Left forelimb (tissue), 1 donor: Measurements from ENCODE around the gene DTNB.
"Not testable (repeated sequence)": the region's sequence is repeated elsewhere in the genome, so short reads cannot be mapped to it uniquely, and the experiment has no call there.

Experiments
- DNase-seq: peaks from one replicate; pipeline ENCODE4 v3.0.0-alpha.2; 2018; ENCODE audit warnings: low spot score

DTNB gene

DNA sequence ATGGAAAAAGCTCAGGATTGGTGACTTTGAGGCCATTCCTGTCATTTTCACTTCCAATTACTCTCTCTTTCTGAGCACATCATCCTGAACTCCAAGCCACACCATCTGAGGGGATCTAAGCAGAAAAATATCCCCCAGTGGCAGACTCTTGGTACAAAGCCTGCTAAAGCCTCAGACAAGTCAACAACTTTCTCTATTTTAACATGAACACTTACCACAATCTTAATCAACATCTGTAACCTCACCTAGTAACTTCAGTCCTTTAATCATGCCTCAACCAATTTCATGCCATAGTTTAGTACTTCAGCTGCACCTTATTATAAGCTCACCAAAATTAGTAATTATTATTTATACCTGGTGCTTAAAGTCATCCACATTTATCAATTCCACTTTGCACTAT lies 128.9 kb downstream of the DTNB start:
- no peak for DNase-seq

DNA sequence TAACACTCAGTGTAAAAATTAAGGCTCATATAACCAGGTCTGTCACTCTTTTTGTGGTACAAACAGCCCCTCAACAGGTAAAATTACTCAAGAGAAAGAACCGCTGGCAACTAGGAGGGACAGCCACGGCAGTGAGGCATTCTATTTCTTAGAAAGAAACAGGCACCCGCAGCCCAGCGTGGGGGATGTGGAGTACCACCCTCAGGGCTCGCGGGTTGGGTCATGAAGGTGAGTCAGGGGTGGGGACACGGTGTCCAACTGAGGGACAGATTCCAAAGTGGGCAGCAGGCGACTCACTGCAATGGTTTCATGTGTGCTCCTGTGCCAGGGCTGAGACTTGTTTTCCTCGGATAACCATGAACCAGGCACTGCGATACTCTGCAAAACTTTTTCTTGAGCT lies 129.4 kb downstream of the DTNB start:
- no peak for DNase-seq

- DNase-seq = no peak
These were observed 132.0 kb downstream of the DTNB start for GRCh38 chr2:25541378-25541777.

- DNase-seq = no peak
These were observed 134.2 kb downstream of the DTNB start for GRCh38 chr2:25539136-25539535.

- no peak for DNase-seq
These were observed 135.9 kb downstream of the DTNB start for GRCh38 chr2:25537526-25537925.

DNA sequence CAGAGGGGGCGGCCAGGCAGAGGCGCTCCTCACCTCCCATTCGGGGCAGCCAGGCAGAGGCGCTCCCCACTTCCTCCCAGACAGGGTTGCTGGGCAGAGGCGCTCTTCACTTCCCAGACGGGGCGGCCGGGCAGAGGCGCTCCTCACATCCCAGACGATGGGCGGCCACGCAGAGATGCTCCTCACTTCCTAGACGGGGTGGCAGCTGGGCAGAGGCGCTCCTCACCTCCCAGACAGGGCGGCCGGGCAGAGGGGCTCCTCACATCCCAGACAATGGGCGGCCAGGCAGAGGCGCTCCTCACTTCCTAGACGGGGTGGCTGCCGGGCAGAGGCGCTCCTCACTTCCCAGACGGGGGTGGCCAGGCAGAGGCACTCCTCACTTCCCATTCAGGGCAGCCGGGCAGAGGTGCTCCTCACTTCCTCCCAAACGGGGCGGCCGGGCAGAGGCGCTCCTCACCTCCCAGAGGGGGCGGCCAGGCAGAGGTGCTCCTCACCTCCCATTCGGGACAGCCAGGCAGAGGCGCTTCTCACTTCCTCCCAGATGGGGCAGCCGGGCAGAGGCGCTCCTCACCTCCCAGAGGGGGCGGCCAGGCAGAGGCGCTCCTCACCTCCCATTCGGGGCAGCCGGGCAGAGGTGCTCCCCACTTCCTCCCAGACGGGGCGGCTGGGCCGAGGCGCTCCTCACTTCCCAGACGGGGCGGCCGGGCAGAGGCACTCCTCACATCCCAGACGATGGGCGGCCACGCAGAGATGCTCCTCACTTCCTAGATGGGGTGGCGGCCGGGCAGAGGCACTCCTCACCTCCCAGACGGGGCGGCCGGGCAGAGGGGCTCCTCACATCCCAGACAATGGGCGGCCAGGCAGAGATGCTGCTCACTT lies 137.7 kb downstream of the DTNB start:
- DNase-seq = not testable (repeated sequence)

GRCh38 chr2:25534937-25535336 lies 138.4 kb downstream of the DTNB start:
- DNase-seq = not testable (repeated sequence)

- no peak for DNase-seq
These were observed 138.9 kb downstream of the DTNB start for GRCh38 chr2:25534455-25534854.

DNA sequence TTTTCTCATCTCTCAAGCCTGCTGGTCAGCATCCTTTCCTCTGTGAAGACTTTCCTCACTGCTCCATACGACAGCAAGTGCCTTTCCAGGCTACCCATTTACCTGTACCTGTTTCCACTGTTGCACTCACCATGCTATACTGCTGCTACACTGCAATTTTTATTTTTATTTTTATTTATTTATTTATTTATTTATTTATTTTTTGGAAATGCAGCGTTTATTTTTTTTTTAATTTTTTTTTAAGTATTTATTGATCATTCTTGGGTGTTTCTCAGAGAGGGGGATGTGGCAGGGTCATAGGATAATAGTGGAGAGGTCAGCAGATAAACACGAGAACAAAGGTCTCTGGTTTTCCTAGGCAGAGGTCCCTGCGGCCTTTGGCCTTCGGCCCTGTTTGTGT lies 139.6 kb downstream of the DTNB start:
- DNase-seq = not testable (repeated sequence)

- DNase-seq = no peak
These were observed 140.9 kb downstream of the DTNB start for GRCh38 chr2:25532521-25532920.

DNA sequence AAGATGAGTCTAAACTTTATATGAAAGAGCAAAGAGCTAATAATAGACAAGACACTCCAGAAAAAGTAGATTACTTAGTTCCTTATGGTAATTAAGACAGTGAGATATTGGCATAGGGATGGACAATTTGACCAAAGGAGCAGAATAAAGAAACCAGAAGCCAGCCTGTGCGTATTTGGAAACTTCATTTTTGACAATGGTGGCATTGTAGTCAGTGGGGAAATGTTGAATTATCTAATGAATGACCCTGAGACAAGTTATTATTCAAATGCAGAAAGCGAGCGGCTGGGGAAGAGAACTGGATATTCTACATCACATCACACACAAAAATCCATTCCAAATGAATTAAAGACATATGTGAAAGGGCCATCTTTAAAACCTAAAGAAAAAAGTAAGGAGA lies 144.3 kb downstream of the DTNB start:
- DNase-seq = no peak

GRCh38 chr2:25528173-25528572 lies 145.2 kb downstream of the DTNB start:
- no peak for DNase-seq

GRCh38 chr2:25524507-25524906 lies 148.9 kb downstream of the DTNB start:
- no peak for DNase-seq

GRCh38 chr2:25523060-25523459 lies 150.3 kb downstream of the DTNB start:
- no peak for DNase-seq

GRCh38 chr2:25521665-25522387 lies 151.6 kb downstream of the DTNB start:
- DNase-seq = no peak

GRCh38 chr2:25521126-25521525 lies 152.3 kb downstream of the DTNB start:
- no peak for DNase-seq

- no peak for DNase-seq
These were observed 155.7 kb downstream of the DTNB start for GRCh38 chr2:25517701-25518100.

DNA sequence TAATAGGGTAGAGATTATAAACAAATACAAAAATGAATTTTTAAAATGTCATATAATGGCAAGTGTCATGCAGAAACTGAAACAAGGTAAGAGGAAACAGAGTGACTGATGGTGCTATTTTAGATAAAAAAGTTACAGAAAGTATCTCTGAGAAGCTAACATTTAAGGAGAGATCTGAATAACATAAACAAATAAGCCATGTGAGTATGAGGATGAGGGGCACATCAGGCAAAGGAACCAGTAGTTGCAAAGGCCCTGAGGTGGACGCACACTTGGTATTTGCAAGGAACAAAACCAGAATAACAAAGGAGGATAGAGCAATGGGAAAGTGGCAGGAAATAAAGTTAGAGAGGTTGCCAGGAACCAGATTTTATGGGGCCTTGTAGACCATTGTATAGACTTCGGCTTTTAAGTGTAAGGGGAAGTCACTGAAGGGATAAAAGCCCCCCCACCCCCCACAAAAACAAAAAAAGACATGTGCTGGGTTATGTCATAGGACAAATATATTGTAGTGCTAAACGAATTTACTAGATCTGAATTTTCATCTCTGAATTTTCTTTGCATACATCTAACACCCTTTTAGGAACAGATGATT lies 159.2 kb downstream of the DTNB start:
- DNase-seq = no peak

DNA sequence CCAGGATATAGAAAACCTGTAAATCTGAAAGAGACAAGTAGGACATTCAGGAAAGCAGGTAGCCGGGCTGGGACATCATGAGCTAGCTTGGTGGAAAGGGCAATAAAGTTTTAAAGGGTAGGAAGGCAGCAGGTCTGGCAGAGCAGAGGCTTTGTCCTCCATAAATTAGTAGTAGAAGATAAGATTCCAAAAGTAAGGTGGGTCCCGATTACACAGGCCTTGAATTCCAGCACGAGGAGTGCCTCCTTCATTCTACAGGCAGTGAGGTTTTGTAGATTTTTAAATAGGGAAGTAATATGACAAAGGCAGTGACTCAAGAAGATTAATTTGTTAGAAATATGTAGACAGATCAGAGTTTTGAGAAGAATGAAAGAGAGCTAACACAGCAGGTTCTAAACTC lies 160.7 kb downstream of the DTNB start:
- DNase-seq = no peak

- no peak for DNase-seq
These were observed 167.2 kb downstream of the DTNB start for GRCh38 chr2:25506226-25506625.

DNA sequence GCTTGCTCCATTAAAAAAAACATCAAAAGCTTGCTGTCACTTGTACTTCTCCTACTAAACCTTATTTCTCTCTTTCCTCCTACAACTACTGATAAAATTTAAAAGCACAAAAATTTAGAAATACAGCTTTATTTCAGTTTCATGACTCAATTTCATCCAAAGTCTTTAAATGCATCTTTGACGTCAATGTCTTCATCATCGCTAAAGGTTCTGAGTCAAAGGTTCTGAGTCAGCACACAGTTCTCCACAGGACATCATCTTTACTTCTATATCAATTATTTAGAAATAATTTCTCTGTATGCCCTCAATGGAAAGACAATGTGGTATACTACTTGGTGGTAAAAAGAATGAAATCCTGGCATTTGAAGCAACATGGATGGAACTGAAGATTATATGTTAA lies 167.8 kb downstream of the DTNB start:
- no peak for DNase-seq

GRCh38 chr2:25505182-25505581 lies 168.2 kb downstream of the DTNB start:
- DNase-seq = no peak

GRCh38 chr2:25504266-25504665 lies 169.1 kb downstream of the DTNB start:
- no peak for DNase-seq
